ENCODE measurements around the gene TNIP1.

Gene TNIP1

DNA sequence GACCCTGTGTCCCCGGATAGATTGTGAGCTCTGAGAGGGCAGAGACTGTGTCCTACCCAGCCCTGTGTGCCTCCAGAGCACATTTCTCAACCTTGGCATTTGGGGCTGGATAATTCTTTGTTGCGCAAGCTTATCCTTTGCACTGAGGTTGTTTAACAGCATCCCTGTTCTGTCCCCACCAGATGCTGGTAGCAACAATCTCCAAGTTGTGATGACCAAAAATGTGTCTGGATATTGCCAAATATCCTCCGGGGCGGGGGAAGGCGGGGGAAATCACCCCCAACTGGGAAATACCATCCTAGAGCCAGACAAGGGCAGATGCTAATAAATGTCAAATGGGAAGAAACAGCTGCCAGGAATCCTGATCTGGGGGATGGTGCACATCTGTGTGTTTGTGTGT lies 24.0 kb upstream of the TNIP1 start:
- DNase-seq: no peak

DNA sequence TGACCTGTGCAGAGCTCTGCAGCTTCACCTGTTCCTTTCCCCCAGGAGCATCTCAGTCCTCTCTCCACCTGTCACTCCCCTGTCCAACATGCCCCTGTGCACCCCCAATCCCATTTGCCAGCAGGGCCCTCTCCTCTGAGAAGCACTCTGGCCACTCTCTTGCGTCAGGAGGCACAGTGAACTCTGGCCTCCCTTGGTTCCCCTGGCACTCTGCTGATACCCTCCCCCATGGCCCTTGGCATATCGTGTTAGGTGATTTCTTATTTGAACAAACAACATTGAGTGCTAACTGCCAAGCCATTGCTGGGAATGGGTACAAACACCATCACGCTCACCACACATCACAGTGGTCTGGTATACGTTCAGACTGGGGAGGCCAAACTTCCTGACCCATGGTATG lies 20.9 kb upstream of the TNIP1 start:
- no peak for DNase-seq

DNA sequence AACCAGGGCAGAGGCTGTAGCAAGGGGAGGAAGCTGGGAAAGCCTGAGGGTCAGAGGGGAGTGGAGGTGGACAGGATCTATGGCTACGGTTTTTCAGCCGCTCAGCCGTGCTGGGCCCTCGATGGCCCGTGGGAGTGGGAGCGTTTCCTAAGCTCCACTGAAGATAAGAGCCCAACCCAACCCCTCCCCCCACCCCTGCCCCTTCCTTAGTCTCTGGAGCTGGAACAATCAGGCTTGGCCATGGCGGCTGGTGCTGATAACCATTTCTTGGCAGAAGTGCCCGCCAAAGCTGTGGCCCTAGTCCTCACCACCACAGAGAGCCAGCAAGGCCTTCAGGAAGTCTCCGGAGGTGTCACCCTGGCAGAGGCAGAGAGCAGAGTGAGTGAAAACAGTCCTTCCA lies 20.3 kb upstream of the TNIP1 start:
- no peak for DNase-seq

DNA sequence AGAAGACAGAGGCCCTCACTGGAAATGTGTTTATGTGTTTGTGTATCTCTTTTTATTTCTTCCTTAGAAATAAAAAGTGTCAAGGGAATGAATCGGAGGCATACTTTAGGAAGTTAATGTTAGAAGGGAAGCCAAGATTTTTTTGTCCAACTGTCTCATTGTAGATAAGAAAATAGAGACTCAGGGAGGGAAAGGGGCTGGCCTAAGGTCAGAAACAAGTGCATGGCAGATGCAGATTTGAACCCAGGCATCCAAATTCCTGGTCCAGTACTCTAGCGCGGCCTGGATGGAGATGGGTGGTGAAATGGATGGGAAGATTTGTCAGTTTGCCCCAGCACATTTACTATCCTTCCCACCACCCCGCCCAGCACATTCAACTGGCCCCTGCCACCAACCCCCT lies 19.8 kb upstream of the TNIP1 start:
- no peak for DNase-seq

DNA sequence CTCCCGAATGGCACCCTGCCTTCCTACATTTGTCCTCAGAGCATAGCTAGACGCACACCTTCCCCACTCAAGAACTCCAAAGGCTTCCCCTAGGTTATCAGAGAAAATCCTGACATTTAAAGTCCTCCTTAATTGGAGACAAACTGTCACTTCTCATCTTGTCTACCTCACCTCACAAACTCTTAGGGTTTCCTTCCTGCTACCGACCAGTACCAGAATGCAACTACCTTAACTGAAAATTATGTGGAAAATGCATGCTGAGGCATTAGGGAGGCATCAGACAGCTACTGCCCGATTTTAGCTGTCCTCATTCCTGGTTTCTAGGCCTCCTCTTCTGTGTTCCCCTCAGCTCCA lies 17.9 kb upstream of the TNIP1 start:
- no peak for DNase-seq

DNA sequence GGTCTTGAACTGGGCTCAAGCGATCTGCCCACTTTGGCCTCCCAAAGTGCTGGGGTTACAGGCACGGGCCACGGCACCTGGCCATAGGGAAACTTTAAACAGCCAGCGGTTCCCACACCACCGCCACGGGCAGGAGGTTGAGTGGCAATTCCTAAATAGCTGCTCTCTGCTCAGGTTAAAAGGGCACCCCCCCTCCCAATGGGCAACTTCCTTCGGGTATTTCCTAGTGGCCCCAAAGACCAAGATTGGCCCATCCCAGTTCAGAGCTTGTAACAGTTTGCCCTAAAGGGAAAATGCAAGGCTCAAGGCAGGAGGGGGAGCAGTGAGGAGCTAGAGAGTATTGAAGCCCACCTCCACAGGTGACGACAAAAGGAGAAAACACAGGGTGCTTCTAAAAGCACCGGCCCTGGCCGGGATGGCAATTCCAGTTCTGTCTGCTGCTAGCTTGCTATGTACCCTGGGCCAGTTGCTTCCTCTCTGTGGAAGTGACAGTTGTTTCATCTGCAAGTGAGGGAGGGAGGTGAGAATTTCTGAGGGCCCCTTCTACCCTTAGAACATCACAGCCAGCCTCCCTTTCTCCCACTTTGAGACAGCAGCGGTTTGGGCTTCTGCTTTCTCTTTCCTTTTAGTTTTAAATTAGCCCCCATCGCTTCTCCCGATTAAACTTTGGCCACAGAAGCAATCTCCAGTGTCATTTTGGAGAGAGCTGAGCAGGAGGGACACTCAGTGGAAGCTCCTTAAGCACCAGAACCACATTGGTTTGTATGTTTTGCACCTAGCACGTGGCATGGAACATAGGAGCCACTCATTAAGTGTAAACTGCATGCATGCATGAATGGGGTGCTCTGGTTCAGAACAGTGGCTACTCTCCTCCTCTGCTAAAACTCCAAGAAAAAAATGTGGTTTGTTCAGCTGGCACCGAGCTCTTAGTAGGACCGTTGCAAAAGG lies 17.3 kb upstream of the TNIP1 start:
- no peak for DNase-seq

DNA sequence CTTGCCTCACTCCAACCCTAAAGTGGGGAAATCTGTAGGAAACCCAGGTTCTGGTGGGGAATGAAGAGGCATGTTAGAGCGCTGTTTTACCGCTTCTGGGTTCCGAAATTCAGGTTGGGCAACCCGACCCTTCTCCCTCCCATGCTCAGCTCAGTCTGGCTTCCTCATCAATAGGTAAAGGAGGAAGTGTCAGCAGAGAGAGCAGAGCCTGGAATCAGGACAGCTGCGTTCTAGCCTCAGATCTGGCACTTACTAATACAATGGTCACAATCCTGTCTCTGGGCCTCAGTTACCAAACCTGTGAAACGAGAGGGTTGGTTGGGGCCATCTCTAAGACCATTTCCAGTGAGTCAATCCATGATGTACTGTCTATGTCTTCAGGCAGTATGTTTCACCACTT lies 16.2 kb upstream of the TNIP1 start:
- DNase-seq: peak; percentile 60

DNA sequence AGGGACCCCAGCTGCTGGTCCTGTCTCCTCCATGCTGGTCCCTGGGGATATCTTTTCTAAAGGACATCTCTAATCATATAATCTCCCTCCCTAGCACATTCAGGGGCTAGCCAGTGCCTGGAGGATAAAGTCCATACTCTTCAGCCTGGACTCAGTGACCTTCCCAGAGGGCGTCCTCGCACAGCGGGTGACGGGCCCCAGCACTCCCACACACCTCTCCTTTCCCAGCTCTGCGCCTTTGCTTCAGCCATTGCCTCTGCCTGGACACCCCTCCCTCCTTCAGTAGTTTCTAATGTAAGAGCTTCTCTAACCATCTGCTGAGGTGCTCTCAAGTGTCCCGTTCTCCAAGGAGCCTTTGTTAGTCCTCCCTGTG lies 15.2 kb upstream of the TNIP1 start:
- DNase-seq: no peak

DNA sequence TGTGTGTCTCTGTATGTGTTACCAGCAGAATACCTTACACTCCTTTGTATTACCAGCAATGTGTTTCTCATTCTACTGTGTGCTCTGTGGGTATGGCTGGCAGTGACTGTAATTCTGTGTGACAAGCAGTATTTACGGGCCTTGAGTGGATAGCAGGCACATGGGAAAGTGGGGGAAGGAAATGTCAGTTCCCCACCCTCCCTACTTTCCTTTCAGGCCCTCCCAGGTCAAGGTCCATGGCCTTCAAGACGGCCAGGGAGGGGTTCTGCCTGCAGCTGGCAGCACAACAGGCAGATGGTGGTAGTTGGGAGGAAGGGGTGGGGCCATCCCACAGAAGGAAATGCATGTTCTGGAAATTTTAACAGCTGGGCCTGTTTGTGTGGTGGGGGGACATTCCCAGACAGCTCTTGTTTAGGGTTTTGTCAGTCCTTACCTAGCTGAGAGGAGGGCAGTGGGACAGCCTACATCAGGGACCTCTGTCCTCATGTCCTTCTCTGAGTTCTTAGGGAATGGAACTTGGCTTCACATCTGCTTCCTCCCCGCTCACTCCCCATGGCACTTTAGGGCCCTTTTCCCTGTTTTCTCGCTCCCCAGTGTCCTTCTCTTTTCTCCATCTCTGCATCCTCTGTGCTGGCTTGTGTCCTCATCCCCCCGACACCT lies 14.6 kb upstream of the TNIP1 start:
- no peak for DNase-seq

DNA sequence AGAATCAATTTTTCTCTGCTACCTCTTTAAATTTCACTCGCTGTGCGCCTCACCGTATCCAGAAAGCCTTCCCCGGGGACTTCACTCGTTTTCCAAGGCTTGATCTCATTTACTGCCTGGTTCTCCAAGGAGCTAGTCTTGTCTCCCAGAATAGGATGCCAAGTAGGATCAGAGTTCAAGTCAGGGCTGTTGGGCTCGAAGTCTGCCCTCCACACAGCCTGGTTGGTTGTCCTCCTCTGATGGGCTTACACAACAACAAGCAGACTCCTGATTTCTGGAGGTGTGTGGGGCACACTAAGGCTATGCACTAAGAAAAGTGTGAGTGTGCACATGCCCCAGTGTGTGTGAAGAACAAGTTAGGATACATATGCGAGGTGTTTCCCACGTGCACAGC lies 14.0 kb upstream of the TNIP1 start:
- DNase-seq: no peak

DNA sequence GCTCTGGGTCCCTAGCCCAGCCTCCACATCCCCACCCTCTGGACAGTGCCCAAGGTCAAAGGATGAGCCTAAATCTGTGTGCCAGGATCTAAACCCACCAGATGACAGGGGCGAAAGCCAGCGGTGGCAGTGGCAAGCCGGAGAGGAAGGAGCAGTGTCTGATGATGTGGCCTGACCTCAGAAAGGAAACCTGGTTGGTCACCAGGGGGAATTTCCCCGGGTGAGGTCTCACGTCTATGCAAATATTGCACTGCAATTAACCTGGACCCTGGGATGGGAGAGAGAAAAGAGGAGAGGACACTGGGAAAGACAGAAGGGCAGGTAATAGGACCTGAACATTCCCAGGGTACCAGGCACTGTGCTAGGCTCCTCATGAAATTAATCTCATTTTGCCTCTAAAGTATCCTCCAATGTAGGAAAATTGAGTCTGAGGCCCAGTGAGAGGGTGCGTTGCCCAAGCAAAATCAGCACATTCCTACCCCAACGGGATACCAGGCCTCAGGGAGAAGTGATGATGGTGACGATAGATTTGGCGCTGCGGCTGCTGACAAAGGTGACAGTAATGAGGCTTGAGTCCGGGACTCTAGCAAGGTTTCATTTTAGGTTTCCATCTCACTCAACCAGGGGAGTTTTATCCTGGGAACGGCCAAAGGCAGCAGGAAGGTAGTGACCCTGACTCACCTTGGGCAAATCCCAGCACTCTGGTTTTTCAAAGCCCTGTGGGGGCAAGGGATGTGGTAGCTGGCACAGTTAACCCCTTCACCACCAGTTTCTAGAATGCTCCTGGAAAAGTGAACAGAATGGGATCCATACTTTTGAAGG lies 13.4 kb upstream of the TNIP1 start:
- no peak for DNase-seq

DNA sequence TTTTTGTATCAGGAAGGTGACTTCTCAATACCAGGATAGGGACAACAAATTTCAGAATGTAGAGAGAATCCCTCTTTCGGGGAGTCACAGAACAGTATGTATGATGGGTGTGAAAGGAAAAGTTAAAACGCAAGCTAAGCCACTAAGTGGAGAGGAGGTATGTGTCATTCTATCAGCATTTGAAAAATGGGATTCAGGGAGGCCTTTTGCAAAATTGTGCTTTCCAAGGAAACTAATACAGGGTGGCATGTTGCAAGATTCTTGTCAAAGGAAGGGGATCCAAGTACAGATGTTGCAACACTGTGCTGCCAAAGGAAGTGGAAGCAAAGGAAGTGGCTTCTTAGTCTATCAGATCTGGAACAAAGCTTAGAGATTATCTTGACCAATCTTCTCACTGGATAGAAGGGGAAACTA lies 12.6 kb upstream of the TNIP1 start:
- peak; percentile 33 for DNase-seq

DNA sequence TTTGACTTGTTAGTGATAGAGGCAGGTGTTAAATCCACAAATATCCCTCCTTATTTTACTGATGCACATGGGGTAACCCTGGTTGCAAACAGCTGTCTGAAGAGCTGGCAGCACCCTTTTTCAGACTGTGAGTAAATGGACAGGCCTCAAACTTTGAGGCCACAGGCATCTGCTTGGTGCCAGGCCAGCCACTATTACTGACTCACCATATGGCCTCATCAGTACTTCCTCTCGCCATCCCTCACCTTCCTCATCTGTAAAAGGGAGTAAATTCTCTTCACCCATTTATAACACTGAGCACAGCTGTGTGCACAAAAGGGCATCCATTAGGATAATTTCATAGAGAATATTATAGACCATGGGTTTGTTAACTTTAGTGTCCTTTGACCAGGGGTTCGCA lies 11.9 kb upstream of the TNIP1 start:
- DNase-seq: peak; percentile 19

DNA sequence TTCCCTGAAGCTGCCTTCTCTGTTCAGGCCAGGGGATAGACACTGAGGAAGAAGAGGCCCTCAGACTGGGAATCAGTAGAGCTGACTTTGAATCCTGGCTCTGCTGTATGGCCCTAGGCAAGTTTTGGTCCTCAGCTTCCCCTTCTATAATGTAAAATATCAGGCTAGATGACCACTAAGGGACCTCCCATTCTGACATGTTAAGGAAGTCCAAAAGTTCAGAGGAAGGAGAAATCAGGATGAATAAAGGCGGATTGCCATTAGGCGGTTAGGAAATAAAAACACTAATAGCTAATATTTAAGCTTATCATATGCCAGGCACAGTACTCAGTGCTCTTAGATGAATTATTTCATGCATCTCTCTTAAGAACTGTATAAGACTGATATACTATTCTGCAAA lies 8.9 kb upstream of the TNIP1 start:
- DNase-seq: no peak

DNA sequence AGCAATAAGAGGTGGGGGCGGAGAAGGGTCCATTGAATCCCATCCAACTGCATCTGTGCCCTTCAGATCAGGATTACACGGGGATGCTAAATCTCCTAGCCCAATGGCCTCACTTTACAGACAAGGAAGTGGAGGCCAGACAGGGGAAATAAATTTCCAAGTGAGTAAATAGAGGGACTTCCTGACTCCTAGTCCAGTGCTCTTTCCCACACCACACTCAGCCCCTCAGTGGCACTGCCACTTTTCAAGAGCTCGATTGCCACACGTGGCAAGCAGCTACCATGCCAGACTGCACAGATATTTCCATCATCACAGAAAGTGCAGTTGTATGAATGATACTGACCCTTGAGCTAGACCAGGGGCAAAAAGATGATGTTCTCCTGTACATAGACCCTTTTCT lies 8.2 kb upstream of the TNIP1 start:
- DNase-seq: no peak

DNA sequence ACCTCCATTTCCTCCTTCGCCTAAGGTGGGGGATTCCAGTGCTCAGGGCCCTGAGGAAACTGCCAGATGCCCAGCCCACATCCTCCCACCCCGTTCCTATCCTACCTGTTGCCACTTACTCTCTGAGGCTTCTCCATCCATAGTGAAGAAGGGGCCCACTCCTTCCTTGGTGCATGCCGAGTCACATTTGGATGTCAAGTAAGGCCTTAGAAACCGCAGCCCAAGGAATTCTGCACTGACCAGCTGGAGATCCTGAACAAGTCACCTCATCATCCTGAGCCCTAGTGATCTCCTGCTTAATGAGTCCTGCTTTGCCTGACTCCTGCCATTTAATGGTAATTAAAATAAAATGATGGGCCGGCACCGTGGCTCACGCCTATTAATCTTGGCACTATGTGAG lies 6.7 kb upstream of the TNIP1 start:
- DNase-seq: no peak

DNA sequence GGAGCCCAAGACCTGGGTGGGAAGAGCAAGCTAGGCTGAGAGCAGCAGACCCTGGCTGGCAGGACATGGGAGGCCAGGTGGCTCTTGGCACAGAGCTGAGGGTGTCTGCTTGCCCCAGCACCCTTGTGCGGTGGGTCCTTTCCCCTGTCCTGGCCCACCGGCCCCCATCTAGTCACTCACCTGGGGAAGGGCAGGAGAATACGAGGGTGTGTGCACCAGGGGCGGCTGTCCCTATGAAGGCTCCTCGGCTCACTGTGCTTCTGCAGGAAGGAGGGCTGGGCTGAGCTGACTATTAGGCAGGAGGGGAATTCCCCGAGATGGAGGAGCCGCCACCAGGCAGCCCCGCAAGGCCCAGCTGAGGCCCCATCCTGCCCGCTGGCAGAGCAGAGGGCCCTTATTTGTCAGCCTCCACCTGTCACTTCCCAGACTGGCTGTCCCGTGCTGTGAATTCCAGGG lies 6.1 kb upstream of the TNIP1 start:
- DNase-seq: no peak

DNA sequence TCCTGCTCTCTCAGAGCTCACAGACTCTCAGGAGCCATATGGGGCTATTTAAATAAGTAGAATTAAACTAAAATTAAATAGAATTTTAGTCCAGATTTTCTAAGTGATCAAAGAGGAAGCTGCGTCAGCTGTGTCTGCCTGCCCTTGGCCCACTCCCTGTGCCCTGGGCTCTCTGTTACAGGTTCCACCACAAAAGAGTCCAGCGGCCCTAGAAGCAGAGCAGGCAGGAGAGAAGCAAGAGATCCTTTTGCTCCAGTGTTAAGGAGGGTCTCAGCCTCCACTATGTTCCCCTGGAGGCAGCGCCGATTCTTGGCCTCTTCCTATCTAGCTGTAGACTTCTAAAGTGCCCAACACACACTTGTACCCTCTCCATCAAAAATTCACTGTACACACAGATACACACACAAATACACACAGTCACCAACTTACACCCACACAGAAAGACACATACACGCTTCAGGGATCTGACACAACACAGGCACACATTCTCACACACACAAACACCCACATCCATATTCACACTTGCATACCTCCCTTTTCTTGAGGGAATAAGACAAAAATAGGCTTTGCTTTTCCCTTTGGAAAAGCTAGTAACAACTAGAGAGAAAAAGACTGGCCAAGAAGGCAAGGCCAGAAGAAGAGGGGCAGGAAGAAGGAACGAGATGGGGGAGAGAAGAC lies 5.5 kb upstream of the TNIP1 start:
- DNase-seq: no peak

DNA sequence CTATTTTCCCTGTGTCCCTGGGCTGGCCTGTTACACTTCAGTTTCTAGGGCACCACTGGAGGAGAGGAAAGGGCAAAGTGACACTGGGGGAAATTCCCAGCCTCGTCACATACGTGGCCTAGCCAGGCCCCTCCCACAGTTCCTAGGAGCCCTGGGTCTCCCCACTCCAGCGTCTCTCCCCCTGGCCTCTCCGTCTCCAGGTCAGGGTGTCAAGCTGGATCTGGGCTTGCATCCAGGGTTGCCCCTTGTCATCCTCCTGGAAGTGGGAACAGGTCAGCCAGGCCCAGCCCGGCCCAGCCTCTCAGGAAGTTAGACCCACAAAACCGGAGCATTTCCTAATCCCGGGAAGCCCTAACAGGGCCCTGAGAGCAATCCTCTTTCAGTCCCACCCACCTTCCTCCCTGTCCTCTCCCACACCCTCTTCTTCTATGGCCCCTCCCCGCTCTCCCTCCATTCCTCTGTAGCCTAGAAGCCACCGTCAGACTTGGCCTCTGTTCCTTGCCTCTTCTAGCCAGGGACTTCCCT lies 4.7 kb upstream of the TNIP1 start:
- DNase-seq: no peak

DNA sequence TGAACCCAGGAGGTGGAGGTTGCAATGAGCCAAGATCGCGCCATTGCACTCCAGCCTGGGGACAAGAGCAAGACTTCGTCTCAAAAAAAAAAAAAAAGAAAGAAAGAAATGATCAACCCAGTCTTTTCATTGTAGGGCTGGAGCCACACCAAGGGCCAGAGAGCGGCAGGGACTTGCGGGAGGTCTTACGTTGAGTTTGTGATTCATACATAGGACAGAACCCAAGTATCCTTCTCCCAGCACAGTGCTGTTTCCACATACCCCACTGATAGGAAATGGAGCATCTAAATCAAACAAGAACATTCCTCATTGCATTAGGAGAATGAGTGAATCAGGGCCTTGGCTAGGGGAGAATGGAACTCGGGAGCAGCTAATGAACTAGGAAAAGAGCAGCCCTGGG lies 3.5 kb upstream of the TNIP1 start:
- DNase-seq: no peak

DNA sequence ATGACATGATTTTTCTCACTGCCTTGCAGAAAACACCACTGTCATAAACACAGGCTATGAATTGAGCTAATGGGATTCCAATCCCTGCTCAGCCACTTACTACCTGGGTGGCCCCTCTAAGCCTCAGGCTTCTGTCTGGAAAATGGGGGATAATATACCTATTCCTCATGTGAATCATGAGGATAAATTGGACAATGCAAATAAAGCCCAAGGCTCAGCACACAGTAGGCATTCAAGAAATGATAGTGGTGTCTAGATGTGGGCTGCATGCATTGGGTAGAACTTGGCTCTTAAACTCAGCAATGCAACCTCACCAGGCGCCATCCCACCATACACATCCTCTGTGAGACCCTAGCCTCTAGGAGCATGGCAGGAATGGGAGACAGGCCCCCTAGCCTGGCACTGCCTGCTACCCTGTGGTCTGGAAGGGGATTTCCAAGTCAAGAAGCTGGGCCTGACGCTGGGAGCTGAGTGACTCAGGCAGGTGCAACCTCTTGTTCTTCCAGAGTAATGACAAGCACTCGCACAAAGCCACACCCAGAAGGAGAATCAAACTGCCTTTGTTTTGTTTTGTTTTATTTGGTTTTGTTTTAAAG lies 2.3 kb upstream of the TNIP1 start:
- no peak for DNase-seq

DNA sequence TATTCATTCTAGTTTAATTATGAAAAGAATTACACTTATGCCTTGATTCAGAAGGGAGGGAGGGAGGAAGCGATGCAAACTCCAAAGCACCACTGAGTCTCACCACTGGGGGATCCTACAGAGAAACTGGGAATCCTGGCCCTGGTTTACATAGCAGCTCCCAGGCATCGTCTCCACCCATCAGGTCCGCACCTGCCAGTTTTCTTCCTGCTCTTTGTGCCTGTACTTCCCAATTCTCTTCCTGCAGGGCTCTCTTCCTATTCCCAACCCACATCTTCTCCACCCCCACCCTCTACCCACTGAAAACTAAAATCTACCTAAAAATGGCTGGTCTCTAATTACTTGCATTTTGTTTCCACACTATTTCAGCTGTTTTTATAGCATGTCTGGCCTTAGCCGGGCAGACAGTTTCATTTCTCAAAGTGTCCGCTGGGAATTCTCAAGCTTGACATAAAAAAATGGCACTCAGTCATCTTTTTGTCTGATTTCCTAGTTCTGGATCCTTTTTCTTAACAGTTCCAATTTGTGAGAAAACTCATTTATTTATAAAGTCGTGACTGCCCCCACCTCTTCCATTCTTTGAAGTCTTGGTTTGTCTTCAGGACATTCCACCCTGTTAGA lies 1.6 kb upstream of the TNIP1 start:
- DNase-seq: no peak
